ENCODE measurements around the gene CELF5.
"Not testable (repeated sequence)": the region's sequence is repeated elsewhere in the genome, so short reads cannot be mapped to it uniquely, and the experiment has no call there.

Gene CELF5

GRCh38 chr19:3196064-3196932, 28.2 kb upstream of the CELF5 start:
- Mint-ChIP-seq H3K27ac (no peak overlapping the region), H3K36me3 (ENCODE audit: low read depth) (peaks cover 72% of the 10 kb centered on the region), H3K4me3 (no peak overlapping the region), H3K4me1 (ENCODE audit: low read depth) (no peaks in the 10 kb centered on the region), H3K9me3 (no peaks in the 10 kb centered on the region), H3K27me3 (no peaks in the 10 kb centered on the region)
- DNase-seq, result no peak

- H3K27me3 Mint-ChIP-seq, result no peaks in the 10 kb centered on the region
- no peaks in the 10 kb centered on the region for H3K4me1 Mint-ChIP-seq (ENCODE audit: low read depth)
- DNase-seq, result no peak
- H3K4me3 Mint-ChIP-seq, result no peak overlapping the region
- peaks cover 70% of the 10 kb centered on the region for H3K36me3 Mint-ChIP-seq (ENCODE audit: low read depth)
- no peaks in the 10 kb centered on the region for H3K9me3 Mint-ChIP-seq
- H3K27ac Mint-ChIP-seq, result no peak overlapping the region
Observed at GRCh38 chr19:3196933-3197205, 27.6 kb upstream of the CELF5 start.

GRCh38 chr19:3198901-3199700, 25.4 kb upstream of the CELF5 start:
- Mint-ChIP-seq H3K9me3 (no peaks in the 10 kb centered on the region), H3K4me1 (ENCODE audit: low read depth) (no peaks in the 10 kb centered on the region), H3K27me3 (no peaks in the 10 kb centered on the region), H3K27ac (no peak overlapping the region), H3K4me3 (no peak overlapping the region), H3K36me3 (ENCODE audit: low read depth) (peaks cover 73% of the 10 kb centered on the region)
- no peak for DNase-seq

GRCh38 chr19:3201072-3201700, 23.3 kb upstream of the CELF5 start:
- Mint-ChIP-seq H3K4me1 (ENCODE audit: low read depth) (no peaks in the 10 kb centered on the region), H3K27me3 (no peaks in the 10 kb centered on the region), H3K4me3 (no peak overlapping the region), H3K36me3 (ENCODE audit: low read depth) (peaks cover 69% of the 10 kb centered on the region), H3K9me3 (no peaks in the 10 kb centered on the region), H3K27ac (no peak overlapping the region)
- no peak for DNase-seq

GRCh38 chr19:3201911-3202310, 22.6 kb upstream of the CELF5 start:
- no peak for DNase-seq
- no peak overlapping the region for H3K27ac Mint-ChIP-seq
- H3K4me3 Mint-ChIP-seq, result no peak overlapping the region
- peaks cover 67% of the 10 kb centered on the region for H3K36me3 Mint-ChIP-seq (ENCODE audit: low read depth)
- H3K27me3 Mint-ChIP-seq, result no peaks in the 10 kb centered on the region
- no peaks in the 10 kb centered on the region for H3K4me1 Mint-ChIP-seq (ENCODE audit: low read depth)
- H3K9me3 Mint-ChIP-seq, result no peaks in the 10 kb centered on the region

- Mint-ChIP-seq H3K27ac (no peak overlapping the region), H3K27me3 (no peaks in the 10 kb centered on the region), H3K4me1 (ENCODE audit: low read depth) (no peaks in the 10 kb centered on the region), H3K9me3 (no peaks in the 10 kb centered on the region), H3K36me3 (ENCODE audit: low read depth) (peaks cover 65% of the 10 kb centered on the region), H3K4me3 (no peak overlapping the region)
- no peak for DNase-seq
Observed at GRCh38 chr19:3202346-3202745, 22.1 kb upstream of the CELF5 start.

GRCh38 chr19:3202895-3203294, 21.6 kb upstream of the CELF5 start:
- H3K27me3 Mint-ChIP-seq; H3K4me1 Mint-ChIP-seq (ENCODE audit: low read depth); DNase-seq; H3K4me3 Mint-ChIP-seq; H3K27ac Mint-ChIP-seq; H3K9me3 Mint-ChIP-seq: not testable (repeated sequence)
- peaks cover 65% of the 10 kb centered on the region for H3K36me3 Mint-ChIP-seq (ENCODE audit: low read depth)

GRCh38 chr19:3203805-3204645, 20.4 kb upstream of the CELF5 start:
- peaks cover 70% of the 10 kb centered on the region for H3K36me3 Mint-ChIP-seq (ENCODE audit: low read depth)
- no peak overlapping the region for H3K27ac Mint-ChIP-seq
- H3K9me3 Mint-ChIP-seq, result no peaks in the 10 kb centered on the region
- H3K27me3 Mint-ChIP-seq, result no peaks in the 10 kb centered on the region
- no peak for DNase-seq
- no peak overlapping the region for H3K4me3 Mint-ChIP-seq
- no peaks in the 10 kb centered on the region for H3K4me1 Mint-ChIP-seq (ENCODE audit: low read depth)

- no peak for DNase-seq
- H3K27ac Mint-ChIP-seq, result no peak overlapping the region
- H3K9me3 Mint-ChIP-seq, result no peaks in the 10 kb centered on the region
- peaks cover 75% of the 10 kb centered on the region for H3K36me3 Mint-ChIP-seq (ENCODE audit: low read depth)
- no peaks in the 10 kb centered on the region for H3K4me1 Mint-ChIP-seq (ENCODE audit: low read depth)
- no peak overlapping the region for H3K4me3 Mint-ChIP-seq
- no peaks in the 10 kb centered on the region for H3K27me3 Mint-ChIP-seq
Observed at GRCh38 chr19:3204646-3205275, 19.7 kb upstream of the CELF5 start.

- Mint-ChIP-seq H3K9me3 (no peaks in the 10 kb centered on the region), H3K4me3 (no peak overlapping the region), H3K36me3 (ENCODE audit: low read depth) (peaks cover 61% of the 10 kb centered on the region), H3K27ac (no peak overlapping the region), H3K4me1 (ENCODE audit: low read depth) (no peaks in the 10 kb centered on the region), H3K27me3 (no peaks in the 10 kb centered on the region)
- no peak for DNase-seq
Observed at GRCh38 chr19:3206216-3206953, 18.1 kb upstream of the CELF5 start.

GRCh38 chr19:3207461-3208242, 16.8 kb upstream of the CELF5 start:
- no peaks in the 10 kb centered on the region for H3K9me3 Mint-ChIP-seq
- H3K4me3 Mint-ChIP-seq, result no peak overlapping the region
- no peak overlapping the region for H3K27ac Mint-ChIP-seq

GRCh38 chr19:3208317-3209207, 15.9 kb upstream of the CELF5 start:
- H3K27me3 Mint-ChIP-seq, result no peaks in the 10 kb centered on the region
- no peaks in the 10 kb centered on the region for H3K4me1 Mint-ChIP-seq (ENCODE audit: low read depth)
- H3K36me3 Mint-ChIP-seq (ENCODE audit: low read depth), result peaks cover 42% of the 10 kb centered on the region
- no peak for DNase-seq
- no peaks in the 10 kb centered on the region for H3K9me3 Mint-ChIP-seq
- H3K4me3 Mint-ChIP-seq, result no peak overlapping the region
- no peak overlapping the region for H3K27ac Mint-ChIP-seq

More at GRCh38 chr19:3207461-3208242, 16.8 kb upstream of the CELF5 start:
- no peak for DNase-seq
- H3K27me3 Mint-ChIP-seq, result no peaks in the 10 kb centered on the region
- peaks cover 51% of the 10 kb centered on the region for H3K36me3 Mint-ChIP-seq (ENCODE audit: low read depth)
- no peaks in the 10 kb centered on the region for H3K4me1 Mint-ChIP-seq (ENCODE audit: low read depth)

Measured in activated T-cell treated with anti-CD3 and anti-CD28 coated beads, Interleukin-2, amount 50 U/mL, for 24 hours (primary cell).